Fibroblast of villous mesenchyme (primary cell): ENCODE data around the gene TNFSF13. TPM values are rescaled to one million over a fixed set of nuclear protein-coding genes. Genes with fewer than 3 reads are reported as not detected.

Experiments used
- DNase-seq: peaks from one replicate; pipeline ENCODE4 v3.0.0-alpha.2; 2010; ENCODE audit warnings: low read depth
- H3K4me3 ChIP-seq: 2 replicates; pipeline ENCODE4 v1.5.1; 2011; ENCODE audit warnings: low read depth, mild to moderate bottlenecking, low read length
- CTCF ChIP-seq: IDR thresholded peaks from 2 replicates; pipeline ENCODE4 v1.5.1; 2012; ENCODE audit warnings: low read depth, mild to moderate bottlenecking, low read length; ENCODE audit not compliant: insufficient read depth
- total RNA-seq: library from RNA; depleted of rRNA; stranded (reverse); fragments of >200 nt; gene quantifications from 2 replicates; pipeline ENCODE4 v1.2.3, GENCODE V29; 2012

Gene TNFSF13
- total RNA-seq, 1 donor = 0.43 TPM

GRCh38 chr17:7551396-7551795 lies 7.2 kb upstream of the TNFSF13 start:
- no peak overlapping the region for H3K4me3 ChIP-seq
- no peak for TF ChIP-seq CTCF
- DNase-seq = no peak

- H3K4me3 ChIP-seq = no peak overlapping the region
- DNase-seq = no peak
- TF ChIP-seq CTCF = no peak
Observed at GRCh38 chr17:7552621-7553051, 5.9 kb upstream of the TNFSF13 start.

GRCh38 chr17:7553356-7553755 lies 5.2 kb upstream of the TNFSF13 start:
- no peak for TF ChIP-seq CTCF
- no peak for DNase-seq
- H3K4me3 ChIP-seq = no peak overlapping the region

- TF ChIP-seq CTCF = peak; percentile 19
- no peak for DNase-seq
- H3K4me3 ChIP-seq = no peak overlapping the region
Observed at GRCh38 chr17:7555320-7555948, 3.1 kb upstream of the TNFSF13 start.

GRCh38 chr17:7556627-7557026 lies 1.9 kb upstream of the TNFSF13 start:
- no peak for DNase-seq
- no peak overlapping the region for H3K4me3 ChIP-seq
- no peak for TF ChIP-seq CTCF

- no peak for DNase-seq
- no peak overlapping the region for H3K4me3 ChIP-seq
- no peak for TF ChIP-seq CTCF
Observed at GRCh38 chr17:7557147-7557764, 1.3 kb upstream of the TNFSF13 start.
